ENCODE measurements around the gene ITGA5.

DNA sequence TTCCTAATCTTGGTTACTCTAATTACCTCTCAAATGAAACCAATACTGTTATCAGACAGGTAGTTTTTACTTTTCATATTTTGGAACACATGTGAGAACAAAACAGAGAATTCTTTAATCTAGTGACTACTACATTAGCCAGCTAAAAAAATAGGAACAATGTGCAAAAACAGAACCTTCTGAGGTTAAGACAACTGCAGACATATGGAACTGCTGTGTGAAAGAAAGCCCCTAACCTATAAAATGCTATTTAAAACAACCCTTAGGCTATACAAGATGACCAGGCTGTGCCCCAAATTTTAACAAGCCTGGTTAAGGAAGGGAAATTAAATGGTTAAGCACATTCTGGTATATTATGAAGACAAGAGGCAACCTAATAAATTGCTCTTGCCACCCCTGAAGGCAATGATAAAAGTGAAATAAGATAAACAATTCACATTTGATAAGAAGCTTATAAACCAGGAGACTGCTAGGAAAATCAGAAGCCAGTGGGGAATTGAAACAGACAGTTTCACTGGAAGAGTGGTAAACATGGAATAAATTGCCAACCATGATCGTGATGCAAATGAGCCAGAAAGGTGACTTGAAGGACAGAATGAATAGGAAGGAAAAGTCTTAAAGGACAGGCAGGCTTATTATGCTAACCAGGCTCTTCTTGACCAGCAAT lies 46.9 kb upstream of the ITGA5 start:
- TF ChIP-seq CTCF (IDR thresholded peaks at IDR 0.05; ENCODE audit: borderline replicate concordance, extremely low read depth, low read length, poor library complexity, severe bottlenecking) (no peak), EZH2 (IDR thresholded peaks at IDR 0.05; ENCODE audit: borderline replicate concordance, low read depth, low read length, severe bottlenecking) (no peak)
